Activated naive CD4-positive, alpha-beta T cell treated with Interleukin-2 at 50 U/mL for 16 hours (primary cell): ENCODE results near the gene RBBP5.

ENCODE experiments used
- DNase-seq: peaks from one replicate; pipeline ENCODE4 v3.0.0-alpha.2; 2020

The RBBP5 gene

DNA sequence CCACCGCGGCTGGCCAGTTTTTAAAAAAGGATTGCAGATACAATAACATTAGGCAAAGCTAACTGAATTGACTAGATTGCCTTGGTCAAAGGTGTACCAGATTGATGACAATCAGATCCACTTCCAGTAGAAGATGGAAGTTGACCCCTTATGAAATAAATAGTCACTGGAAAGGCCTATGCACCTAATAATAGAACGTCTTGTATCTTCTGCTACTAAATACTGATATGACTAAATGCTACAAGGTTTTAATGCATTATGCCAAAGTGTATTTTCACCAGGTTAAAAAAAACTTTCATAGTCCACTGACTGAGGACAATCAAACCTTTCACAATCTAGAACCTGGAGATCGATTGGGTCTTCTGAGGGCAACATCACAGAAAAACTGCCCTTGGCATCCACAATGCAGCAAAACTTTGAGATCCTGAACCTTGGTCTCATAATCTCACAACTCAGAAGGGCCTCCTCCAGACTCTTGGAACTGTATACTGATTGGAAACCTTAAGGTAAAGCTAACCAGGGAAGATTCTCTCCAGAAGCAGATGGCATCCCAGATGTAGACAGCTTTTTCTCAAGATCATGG is 7.8 kb upstream of the RBBP5 start:
- DNase-seq = no peak

DNA sequence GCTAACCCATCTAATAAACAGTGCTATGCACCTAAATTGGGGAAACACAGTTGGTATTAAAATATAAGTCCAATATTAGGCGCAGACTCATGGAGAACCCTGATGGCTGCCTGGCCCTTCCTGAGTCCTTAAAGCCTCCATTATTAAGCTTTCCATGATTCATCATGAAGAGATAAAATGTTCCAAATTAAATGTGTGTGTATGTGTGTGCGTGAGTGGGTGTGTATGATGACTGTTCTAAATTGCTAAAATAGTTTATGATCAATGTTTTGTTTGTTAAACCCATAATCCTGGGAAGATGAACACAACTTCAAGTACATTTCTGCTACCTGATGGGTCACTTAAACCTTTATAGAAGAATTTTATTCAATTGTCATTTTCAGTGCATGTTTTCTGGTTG is 6.3 kb upstream of the RBBP5 start:
- DNase-seq = no peak

DNA sequence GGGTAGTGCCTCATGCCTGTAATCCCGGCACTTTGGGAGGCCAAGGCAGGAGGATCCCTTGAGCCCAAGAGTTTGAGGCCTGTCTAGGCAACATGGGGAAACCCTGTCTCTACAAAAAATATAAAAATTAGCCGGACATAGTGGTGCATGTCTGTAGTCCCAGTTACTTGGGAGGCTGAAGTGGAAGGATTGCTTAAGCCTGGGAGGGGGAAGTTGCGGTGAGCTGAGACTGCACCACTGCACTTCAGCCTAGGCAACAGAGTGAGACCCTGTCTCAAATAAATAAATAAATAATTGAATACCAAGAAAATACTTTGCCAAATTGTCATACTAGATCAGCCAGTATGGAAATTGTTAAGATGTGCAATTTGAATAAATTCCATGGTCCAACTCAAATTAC is 5.9 kb upstream of the RBBP5 start:
- DNase-seq = no peak

DNA sequence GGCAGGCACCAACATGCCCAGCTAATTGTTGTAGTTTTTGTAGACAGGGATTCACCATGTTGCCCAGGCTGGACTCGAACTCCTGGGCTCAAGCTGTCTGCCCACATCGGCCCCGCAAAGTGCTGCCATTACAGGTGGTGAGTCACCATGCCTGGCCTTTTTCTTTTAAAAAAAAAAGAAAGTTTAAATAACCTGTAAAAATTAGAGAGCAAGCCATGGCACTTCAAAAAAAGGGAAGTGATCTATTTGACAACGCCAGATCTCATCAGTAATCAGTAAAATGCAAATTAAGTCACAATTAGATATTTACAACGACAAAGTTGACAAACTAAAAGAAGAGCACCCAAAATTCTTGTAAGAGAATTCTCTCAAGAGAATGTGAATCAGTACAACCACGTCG is 2.9 kb upstream of the RBBP5 start:
- DNase-seq = no peak

DNA sequence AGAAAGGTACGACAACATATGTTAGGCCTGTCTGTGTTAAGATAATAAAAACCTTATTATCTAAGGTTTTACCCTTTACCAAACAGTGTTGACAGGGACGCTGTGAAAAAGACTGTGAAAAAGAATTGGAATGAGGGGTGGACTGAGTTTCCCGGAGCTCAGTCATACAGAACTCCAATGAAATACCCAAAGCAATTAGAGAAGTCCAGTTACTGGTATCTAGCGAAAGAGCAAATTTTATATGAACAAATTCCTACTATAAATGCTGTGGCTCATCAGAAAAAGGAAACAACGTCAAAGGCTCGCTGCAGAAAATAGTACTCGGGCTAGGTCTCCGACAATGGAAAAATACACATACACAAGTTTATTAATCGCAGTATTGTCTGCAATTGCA is 708 bp upstream of the RBBP5 start:
- no peak for DNase-seq

DNA sequence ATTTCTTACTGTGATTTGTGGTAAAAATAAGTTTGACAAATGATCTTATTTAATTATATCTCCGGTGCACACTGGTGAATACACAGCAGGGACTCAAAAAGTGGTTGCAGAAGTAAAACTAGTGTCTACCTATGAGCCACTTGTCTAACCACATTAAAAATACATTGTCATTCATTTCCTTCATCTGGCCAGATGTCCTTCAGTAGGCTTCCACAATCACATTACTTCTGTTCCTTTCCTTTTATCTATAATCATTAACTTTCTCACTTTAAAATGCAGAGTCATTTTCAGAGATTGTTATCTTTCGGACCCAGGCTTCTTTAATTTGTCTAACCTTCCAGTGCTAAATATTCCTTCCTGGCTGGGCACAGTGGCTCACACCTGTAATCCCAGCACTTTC is 3.0 kb downstream of the RBBP5 start:
- DNase-seq = no peak

DNA sequence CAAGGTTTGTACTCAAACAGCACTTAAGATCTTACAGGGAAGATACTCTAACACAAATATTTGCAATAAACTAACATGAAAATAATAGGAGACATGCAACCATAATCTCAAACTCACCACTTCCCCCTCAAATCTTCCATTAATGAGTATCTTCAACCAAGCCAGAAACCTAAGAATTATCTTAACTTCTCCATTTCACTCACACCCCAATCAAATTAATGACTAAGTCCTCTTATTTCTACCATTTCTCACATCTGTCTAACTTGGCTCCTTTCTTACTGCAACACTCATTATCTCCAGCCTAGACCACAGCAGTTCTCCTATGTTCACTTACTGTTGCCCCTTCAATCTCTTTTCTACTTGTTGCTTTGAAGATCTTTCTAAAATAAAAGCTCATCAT is 10.4 kb downstream of the RBBP5 start:
- DNase-seq = no peak

DNA sequence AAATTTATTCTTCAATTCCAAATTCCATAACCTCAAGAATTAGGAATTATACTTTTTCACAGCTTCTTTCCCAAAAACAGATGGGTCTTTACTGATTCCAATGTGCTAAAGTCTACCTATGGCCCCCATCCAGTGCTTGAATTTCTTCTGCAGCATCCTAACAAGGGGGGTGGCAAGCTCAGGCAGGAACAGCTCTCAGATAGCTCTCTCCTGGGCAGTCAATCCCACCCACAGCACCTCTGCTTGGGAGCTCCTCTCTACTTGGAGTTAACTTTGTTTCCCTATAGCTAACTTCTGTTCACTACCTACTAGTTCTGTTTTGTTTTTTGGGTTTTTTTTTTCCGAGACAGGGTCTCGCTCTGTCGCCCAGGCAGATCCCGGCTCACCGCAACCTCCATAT is 12.1 kb downstream of the RBBP5 start:
- no peak for DNase-seq

DNA sequence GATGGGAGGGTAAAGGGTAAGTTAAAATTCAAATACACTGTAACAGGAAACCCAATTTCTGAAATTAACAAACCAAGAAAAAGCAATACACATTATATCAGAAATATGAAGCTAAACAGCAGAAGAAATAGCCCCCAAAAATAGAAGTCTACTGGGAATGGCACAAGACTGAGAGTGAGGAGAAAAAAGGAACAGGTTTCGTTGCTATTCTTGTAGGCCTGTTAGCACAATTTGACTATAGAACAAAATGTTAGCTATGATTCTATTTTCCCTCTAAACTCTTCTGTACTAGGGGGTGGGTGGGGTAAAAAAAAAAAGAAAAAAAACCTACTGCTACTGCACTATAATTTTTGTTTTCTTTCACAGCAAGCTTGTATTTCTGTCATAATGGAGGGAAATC is 12.5 kb downstream of the RBBP5 start:
- no peak for DNase-seq

DNA sequence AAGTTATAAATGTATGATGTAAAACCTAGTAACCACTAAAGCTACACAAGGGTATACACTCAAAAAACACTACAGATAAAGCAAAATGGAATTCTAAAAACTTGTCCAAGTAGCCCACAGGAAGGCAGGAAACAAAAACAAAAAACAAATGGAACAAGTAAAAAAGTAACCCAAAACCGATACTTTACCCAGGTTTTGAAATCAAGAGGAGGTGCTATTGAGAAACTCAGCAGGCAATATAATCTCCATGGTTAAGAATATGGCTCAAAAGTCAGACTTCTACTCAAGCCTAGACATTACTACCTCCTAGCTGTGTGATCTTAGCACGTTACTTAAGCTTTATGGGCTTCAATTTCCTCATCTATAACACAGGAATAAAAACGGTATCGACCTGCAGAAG is 13.3 kb downstream of the RBBP5 start:
- no peak for DNase-seq

DNA sequence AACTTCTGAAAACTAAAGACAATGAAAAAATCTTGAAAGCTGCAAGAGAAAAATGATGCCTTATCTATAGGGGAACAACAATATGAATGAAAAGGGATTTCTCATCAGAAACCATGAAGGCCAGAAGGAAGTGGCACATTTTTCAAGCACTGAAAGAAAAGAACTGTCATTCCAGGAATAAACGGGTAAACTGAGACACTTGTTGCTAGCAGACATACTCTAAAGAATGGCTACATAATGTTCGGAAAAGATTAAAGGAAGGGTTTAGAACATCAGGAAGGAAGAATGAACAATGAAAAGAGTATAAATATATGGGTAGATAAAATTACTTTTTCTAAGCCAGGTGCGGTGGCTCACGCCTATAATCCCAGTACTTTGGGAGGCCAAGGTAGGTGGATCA is 14.5 kb downstream of the RBBP5 start:
- no peak for DNase-seq

DNA sequence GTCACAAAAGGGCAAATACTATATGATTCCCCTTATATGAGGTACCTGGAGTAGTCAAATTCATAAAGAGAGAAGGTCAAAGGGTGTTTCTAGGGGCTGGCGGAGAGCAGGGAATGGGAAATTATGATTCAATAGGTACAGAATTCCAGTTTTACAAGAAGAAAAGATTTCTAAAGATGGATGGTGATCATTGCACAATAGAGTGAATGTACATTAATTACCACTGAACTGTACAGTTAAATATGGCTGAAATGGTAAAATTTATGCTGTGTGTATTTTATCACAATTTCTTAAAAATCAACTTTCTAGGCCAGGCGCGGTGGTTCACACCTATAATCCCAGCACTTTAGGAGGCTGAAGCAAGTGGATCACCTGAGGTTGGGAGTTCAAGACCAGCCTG is 19.4 kb downstream of the RBBP5 start:
- DNase-seq = no peak

DNA sequence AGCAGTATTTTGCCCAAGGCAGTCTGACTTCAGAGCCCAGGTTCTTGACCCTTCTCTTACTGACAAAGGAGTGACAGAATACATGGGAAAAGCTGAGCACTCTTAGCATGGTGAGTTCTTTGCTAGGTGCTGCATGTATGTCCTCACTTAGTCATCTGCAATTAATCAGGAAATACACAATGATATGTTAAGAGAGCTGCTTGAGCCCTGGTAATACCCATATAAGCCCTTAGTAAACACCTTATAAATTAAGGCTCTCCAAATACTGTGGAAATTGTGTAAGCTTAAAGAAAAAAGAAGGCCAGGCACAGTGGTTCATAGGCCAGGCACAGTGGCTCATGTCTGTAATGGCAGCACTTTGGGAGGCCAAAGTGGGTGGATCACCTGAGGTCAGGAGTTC is 23.5 kb downstream of the RBBP5 start:
- DNase-seq = no peak

DNA sequence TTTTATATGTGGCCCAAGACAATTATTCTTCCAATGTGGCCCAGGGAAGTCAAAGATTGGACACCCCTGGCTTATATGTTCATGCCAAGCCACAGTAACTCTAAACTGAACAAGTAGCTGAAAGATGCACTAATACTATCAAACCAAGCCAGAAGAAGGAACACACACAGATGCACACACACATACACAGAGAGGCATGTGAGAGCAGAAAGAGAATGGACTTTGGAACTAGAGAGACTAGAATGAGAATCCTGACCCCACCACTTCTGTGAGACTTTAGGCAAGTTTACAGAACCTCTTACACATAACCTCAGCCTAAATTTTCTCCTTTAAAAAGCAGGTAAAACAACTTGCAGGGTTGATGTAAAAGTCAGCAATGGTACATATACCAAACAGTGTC is 26.4 kb downstream of the RBBP5 start:
- DNase-seq = no peak

DNA sequence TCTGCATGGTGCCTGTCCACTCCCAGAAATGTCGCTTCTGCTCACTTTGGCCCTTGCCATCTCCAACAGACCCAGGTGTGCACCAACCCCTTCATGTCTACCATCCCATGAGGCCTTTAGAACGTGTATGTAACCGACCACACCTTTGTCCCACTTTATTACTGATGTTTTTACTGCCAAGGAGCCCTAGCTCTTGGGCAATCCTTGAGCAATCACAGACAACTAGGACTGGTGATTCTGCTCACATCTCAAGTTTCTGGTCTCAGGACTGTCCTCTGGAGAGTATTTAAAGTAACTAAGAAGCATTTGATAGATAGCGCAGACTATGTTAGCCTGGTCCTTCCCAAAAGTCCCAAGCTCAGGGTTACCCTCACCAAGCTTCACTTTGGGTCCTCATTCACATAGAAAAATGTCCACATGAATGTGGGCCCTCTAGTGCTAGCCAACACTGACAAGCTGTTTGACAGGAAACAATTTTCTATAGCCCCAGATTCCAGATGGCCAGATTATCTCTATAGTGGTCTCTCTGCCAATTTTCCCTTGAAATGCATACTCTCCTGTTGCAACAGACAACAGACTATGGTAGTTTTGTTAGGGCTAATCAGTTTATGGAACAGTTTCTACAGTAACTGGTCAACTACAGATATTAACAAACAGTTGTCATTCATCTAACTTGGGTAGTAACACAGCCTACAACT is 30.6 kb downstream of the RBBP5 start:
- DNase-seq = no peak

DNA sequence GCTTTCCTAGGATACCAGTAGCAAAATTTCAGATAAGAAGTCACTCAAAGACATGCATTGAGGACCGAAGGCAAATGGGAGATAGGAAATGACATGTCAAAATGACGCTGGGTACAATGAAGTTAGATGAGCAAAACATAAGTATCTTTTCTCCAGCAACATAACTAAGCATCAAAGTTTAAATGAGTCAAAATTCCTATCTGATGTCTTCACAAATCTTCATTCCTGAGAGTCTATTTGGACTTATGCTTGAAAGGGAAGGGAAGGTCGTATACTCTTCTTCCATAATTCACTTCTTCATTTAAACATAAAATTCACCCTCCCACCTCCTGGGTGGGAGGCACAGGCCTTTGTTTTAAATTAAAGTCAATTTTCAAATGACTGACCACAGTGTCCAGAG is 33.4 kb downstream of the RBBP5 start:
- no peak for DNase-seq

DNA sequence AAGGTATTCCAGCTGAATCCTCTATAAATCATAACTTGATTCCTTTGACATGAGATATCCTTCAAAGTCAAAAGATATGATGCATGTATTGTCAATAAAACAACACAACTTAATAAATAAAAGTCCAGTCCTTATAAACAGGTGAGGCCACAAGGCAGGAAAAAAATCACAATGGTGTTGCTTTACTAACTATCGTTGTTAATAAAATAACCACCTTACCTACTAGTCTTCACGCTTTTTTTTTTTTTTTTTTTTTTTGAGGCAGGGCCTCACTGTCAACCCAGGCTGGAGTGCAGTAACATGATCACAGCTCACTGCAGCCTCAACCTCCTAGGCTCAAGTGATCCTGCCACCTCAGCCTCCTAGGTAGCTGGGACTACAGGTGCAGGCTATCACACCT is 37.4 kb downstream of the RBBP5 start, which contains the start of gene TMEM81:
TSS of gene TMEM81 (minus strand) at position 101 of the 400 bp plus-strand sequence. CDS start 140 bp downstream, outside the sequence.
- no peak for DNase-seq

DNA sequence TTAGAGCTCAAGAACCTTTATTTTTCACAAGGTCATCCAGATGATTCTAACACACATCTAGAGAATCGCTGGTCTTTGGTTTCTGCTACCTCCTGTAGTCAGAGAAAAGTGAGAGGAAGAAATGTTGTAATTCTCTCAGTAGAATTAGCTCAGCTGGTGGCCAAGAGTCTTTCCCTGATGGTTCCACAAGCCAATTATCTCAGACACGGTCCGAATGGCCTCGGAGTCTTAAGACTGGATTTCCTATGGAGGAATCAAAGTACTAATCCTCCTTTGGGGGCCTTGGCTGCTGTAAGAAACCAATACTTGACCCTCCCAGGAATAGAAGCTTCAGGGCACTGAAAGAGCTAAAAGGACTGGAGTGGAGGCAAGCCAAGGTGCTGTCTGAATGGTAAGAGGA is 39.3 kb downstream of the RBBP5 start:
- DNase-seq = no peak

DNA sequence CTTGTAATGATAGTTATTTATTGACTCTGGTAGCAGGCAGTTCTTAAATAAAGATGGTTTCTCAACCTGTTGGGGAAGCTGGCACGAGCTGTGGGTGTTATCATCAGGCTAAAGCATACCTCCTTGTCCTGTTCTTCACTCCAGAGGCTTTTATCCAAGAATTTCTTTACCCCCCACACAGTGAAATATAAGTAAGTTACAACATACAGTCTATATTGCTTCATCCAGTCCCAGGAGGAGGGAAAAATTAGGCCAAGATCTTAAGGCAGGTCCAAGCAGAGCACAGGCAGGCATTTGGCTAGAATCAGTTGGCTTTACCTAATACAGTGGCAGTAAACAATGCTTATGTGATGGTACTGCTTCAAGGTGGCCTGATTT is 43.9 kb downstream of the RBBP5 start:
- DNase-seq = no peak

DNA sequence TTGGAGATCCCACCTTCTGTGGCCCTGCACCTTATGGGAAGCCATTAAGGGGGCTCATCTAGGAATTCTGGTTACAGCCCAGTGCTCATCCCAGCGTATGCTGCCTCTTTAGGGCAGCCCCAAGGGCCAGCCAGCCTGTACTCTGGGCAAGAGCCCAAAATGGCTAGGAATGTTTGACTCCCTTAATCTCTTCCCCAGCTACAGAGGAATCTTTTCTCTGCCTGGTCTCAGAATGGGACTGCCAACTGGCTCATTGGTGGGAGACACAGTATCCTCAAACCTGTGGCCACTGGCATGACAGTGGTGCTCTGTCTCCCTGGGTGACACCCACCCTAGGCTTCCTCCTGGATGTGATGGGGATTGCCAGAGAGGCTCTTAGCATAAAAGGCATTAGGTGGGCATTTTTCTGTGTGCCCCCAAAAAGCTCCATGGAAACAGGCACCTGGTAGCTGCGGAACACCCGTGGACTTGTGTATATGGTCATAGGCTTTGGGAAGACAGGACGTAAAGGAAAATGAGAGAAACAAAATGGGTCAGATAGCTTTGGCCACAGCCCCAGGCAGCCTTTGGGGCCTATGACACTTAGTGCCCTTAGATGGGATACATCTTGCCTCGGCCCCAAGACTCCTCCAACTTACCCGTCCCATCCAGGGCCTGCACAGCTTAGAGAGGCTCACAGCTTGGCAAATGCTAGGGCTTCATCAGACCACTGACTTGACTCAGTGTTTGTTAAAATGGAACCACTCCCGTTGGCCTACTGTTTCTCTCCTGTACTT is 44.4 kb downstream of the RBBP5 start:
- no peak for DNase-seq

DNA sequence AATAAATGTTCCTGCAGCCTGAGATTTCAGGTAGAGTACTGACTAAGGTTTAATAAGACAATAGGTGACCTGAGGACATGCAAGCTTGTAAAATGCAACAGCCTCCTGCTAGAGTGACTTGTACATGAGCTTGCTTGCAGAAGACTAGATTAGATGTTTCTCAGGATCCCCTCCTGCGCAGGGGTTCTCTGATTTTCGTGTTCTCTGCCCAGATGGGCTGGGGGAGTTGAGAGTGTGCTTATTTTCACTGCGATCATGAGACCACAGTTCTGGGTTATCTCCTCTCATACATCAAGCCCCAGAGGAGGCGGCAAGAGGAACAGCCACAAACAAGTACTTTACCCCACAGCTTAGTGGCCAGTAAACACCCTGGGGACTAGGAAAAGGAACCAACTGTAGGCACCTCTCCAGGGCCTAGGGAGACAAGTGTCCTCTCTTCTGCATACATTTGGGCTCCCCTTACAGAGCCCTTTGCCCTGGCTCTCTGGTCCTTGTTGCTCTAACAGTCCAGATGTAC is 45.5 kb downstream of the RBBP5 start:
- DNase-seq = no peak

DNA sequence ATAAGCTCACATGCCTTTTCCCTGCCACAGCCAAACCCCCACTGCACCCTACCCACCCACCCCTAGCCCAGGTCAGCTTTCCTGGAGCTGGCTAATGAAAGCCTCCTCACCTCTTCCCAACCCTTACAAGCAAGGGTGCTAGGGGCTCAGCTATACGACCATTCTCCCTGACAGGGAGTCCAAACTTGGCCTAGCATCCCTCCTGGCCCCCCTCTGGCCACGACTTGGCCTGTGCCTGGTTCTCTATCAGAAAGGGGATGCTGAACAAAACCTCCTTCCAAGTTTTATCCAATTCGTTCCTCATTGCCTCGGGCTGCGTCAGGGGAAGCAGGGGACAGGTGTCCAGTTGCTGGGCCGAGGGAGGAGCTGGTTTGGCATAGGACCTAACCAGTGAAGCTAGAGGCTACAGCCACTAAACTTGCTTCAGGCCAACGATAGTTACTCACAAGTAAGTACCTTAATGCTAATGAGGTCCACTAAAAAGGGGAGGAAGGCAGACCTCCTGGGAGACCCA is 46.1 kb downstream of the RBBP5 start:
- no peak for DNase-seq

DNA sequence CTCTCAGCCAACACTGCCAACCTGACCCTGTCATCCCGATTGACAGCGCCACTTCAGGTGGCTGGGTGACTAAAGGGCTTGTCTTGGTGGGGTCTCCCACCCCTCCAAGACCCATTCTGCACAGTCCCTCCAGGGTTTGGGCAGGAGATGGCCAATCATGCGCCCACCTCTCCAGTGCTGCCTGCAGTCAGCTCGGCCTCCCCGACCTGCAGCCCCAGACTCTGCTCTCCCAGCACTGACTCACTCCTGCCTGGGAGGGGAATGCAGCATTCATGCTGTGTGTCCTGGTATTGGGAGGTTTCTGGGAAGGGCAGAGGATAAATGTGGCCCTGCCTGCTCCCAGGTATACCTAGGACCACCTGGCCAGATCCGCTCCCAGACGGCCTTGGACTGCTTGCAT is 47.3 kb downstream of the RBBP5 start:
- no peak for DNase-seq

DNA sequence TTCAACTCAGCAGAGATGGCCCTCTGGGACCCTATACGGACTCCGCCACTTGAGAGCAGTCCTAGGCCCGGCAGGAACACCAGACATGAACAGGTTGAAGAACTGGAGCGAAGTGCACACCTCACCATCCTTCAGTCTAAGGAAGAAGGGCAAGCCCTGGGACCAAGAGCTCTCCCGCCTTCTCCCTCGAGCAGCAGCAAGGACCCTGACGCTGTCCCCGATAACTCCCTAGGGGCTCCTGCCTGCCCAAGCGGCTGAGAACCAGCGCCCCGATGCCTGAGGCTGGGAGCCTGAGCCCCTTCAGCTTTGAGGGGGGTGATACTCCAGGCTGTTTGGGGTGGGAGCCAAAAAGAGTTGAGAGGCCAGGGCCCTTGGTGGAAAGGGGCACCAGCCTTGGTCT is 47.7 kb downstream of the RBBP5 start:
- no peak for DNase-seq
